GM18505 (cell line): ENCODE results near the gene RPL22L1.
A peak's percentile ranks its signal among the peaks of the same experiment; 100 is the strongest.
"Not testable (repeated sequence)": the region's sequence is repeated elsewhere in the genome, so short reads cannot be mapped to it uniquely, and the experiment has no call there.

ENCODE experiments used
- ATAC-seq: cut with Tn5 transposase; IDR thresholded peaks from one replicate; pipeline ENCODE4 v1.9.1; 2021; ENCODE audit not compliant: unreplicated experiment
- POLR2A ChIP-seq: IDR thresholded peaks from 4 replicates; pipeline ENCODE4 v1.6.1; 2011; ENCODE audit warnings: borderline replicate concordance; ENCODE audit not compliant: insufficient read depth, insufficient read length; ENCODE audit errors: extremely low read depth

The RPL22L1 gene

DNA sequence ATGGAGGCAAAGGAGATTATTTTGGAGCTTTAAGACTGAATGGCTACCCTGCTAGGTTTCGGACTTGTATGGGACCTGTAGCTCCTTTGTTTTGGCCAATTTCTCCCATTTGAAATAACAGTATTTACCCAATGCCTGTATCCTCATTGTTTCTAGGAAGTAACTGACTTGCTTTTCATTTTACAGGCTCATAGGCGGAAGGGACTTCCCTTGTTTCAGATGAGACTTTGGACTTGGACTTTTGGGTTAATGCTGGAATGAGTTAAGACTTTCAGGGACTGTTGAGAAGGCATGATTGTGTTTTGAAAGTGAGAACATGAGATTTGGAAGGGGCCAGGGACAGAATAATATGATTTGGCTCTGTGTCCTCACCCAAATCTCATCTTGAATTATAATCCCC lies 28.0 kb upstream of the RPL22L1 start:
- TF ChIP-seq POLR2A: no peak
- ATAC-seq: no peak

GRCh38 chr3:170897199-170897598 lies 27.2 kb upstream of the RPL22L1 start:
- ATAC-seq: not testable (repeated sequence)

DNA sequence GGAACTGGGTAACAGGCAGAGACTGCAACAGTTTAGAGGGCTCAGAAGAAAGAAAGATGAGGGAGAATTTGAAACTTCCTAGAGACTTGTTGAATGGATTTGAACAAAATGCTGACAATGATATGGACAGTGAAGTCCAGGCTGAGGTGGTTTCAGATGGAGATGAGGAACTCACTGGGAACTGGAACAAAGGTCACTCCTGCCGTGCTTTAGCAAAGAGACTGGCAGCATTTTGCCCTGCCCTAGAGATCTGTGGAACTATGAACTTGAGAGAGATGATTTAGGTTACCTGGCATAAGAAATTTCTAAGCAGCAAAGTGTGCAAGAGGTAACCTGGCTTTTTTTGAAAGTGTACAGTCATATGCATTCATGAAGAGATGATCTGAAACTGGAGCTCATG lies 26.8 kb upstream of the RPL22L1 start:
- no peak for TF ChIP-seq POLR2A
- no peak for ATAC-seq

DNA sequence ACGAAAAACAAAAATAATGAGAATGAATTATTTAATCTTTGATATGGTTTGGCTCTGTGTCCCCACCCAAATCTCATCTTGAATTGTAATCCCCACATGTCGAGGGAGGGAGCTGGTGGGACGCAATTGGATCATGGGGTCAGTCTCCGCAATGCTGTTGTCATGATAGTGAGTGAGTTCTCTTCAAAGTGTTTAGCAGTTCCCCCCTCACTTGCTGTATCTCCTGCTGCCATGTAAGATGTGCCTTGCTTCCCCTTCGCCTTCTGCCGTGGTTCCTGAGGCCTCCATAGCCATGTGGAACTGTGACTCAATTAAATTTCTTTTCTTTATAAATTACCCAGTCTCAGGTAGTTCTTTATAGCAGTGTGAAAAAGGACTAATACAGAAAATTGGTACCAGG lies 26.3 kb upstream of the RPL22L1 start:
- not testable (repeated sequence) for ATAC-seq

DNA sequence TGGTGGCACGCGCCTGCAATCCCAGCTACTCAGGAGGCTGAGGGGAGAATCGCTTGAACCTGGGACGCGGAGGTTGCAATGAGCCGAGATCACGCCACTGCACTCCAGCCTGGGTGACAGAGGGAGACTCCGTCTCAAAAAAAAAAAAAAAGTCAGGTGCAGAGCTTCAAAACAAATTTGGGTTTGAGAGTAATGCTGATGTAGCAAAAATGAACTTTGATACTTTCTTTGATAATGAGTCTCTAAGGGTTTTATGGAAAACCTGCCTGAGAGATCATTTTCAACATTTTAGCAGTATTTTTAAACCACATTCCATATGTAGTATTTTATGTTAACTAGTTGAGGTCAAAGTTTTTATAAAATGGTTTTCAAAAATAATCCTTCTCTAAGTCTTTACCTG lies 23.9 kb upstream of the RPL22L1 start:
- no peak for TF ChIP-seq POLR2A
- ATAC-seq: no peak

- no peak for ATAC-seq
- TF ChIP-seq POLR2A: no peak
Measured at GRCh38 chr3:170889630-170890029, 19.6 kb upstream of the RPL22L1 start.

GRCh38 chr3:170889132-170889531 lies 19.1 kb upstream of the RPL22L1 start:
- ATAC-seq: no peak
- TF ChIP-seq POLR2A: no peak

GRCh38 chr3:170884109-170884930 lies 14.3 kb upstream of the RPL22L1 start:
- not testable (repeated sequence) for ATAC-seq

GRCh38 chr3:170878688-170879087 lies 8.7 kb upstream of the RPL22L1 start:
- ATAC-seq: not testable (repeated sequence)

GRCh38 chr3:170877311-170877710 lies 7.3 kb upstream of the RPL22L1 start:
- ATAC-seq: not testable (repeated sequence)

GRCh38 chr3:170876537-170876936 lies 6.5 kb upstream of the RPL22L1 start:
- no peak for TF ChIP-seq POLR2A
- no peak for ATAC-seq

- ATAC-seq: no peak
- no peak for TF ChIP-seq POLR2A
Measured at GRCh38 chr3:170869239-170869590, 780 bp downstream of the RPL22L1 start.

DNA sequence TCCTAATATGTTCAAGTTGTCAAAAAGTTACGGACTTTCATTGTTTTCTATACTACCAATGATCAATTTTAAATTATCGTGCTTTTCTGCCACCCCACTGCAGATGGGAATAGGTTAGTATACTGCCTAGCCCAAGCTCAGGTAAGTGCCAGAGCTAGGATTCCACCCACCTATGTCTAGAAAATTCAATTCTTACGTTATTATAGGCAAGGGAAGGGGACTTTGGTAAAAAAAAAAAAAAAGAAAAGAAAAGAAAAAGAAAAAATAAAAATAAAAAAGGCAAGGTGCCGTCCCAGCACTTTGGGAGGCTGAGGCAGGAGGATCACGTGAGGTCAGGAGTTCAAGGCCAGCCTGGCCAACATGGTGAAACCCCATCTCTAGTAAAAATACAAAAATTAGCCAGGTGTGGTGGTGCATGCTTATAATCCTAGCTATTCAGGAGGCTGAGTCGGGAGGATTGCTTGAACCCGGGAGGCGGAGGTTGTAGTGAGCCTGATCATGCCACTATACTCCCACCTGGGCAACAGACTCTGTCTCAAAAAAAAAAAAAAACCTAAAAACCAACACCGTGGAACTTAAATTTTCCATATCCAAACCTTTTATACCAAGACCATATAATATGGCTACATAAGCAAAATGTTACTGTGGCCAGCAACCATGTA lies 1.3 kb downstream of the RPL22L1 start:
- TF ChIP-seq POLR2A: no peak
- ATAC-seq: no peak

DNA sequence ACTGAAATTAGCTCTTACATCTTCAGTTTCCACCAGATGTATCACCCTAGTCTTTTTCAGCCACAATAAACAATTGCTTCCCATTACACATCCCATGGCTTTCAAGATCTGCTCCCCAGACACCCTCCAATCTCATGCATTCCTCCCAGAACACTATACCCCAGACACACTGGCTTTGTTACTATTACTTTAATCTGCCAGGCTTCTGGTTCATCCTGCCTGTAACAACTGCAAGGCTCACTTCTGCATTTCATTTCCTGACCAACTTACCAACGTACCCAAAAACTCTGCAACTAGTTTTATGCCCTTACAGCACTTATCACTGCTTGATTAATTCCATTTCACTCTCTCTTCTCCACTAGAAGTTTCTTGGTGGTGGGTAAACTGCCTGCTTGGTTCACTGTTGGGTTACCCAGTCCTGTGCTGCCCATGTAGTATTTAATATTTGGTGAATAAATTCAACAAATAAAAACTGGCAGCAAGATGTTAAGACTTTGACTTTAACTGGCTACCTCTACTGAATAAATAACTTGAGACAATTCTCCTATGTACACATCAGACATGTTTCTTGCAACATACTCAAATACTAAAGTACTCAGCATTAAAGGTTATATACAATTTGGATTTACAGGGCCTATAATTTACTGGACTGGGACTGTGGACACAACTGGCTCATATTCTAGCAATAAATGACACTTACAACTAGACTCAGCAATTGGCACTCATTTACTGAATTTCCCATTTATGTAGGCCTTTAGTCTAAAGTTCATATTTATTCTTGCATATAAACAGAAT lies 2.7 kb downstream of the RPL22L1 start:
- ATAC-seq: peak; percentile 33
- no peak for TF ChIP-seq POLR2A

- ATAC-seq: no peak
- no peak for TF ChIP-seq POLR2A
Measured at GRCh38 chr3:170866499-170866898, 3.5 kb downstream of the RPL22L1 start.
